NB4 (cell line): ENCODE data around the gene SORT1.

Source experiments
- POLR2A ChIP-seq: IDR thresholded peaks from 2 replicates; pipeline ENCODE4 v1.6.1; 2011; ENCODE audit warnings: mild to moderate bottlenecking; ENCODE audit not compliant: insufficient read length; ENCODE audit errors: extremely low read depth
- TF ChIP-seq, protein P1 (sequence below): IDR thresholded peaks from one replicate; pipeline ENCODE4 v1.5.1; 2012; ENCODE audit warnings: low read depth, low read length

DNA sequence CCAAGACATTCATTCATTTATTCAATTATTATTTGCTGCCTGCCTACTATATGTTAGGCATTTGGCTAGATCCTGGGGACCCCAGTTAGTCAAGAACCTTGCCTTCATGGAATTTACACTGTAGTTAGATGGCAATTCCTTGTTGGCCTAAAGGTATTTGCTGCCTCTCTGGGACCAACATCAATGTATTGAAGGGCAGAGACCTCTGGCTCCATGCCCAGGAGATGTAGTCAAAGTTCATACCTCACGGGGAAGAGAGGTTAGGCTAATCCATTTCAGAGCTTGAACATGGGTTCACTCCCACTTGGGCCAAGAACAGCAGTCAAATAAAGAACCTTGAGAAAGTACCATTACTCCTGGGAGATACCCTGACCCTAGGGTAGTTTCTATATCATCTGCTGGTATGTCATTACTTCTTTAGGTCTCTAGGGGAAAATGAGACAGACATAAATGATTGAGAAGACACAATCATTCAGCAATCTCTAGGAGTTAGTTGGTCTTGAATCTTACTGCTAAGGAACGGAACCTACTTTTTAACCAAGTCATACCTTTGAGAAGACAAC lies 32.0 kb downstream of the SORT1 start:
- TF ChIP-seq, protein P1, sequence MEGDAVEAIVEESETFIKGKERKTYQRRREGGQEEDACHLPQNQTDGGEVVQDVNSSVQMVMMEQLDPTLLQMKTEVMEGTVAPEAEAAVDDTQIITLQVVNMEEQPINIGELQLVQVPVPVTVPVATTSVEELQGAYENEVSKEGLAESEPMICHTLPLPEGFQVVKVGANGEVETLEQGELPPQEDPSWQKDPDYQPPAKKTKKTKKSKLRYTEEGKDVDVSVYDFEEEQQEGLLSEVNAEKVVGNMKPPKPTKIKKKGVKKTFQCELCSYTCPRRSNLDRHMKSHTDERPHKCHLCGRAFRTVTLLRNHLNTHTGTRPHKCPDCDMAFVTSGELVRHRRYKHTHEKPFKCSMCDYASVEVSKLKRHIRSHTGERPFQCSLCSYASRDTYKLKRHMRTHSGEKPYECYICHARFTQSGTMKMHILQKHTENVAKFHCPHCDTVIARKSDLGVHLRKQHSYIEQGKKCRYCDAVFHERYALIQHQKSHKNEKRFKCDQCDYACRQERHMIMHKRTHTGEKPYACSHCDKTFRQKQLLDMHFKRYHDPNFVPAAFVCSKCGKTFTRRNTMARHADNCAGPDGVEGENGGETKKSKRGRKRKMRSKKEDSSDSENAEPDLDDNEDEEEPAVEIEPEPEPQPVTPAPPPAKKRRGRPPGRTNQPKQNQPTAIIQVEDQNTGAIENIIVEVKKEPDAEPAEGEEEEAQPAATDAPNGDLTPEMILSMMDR, result no peak
- no peak for TF ChIP-seq POLR2A
